Stimulated activated CD8-positive, alpha-beta memory T cell treated with anti-CD3 and anti-CD28 coated beads, Interleukin-4, amount 100 ng/mL, for 1 hour (primary cell): Measurements from ENCODE around the gene SYNM.
"Not testable (repeated sequence)": the region's sequence is repeated elsewhere in the genome, so short reads cannot be mapped to it uniquely, and the experiment has no call there.

Source experiments
- DNase-seq, 2 donors: peaks; one replicate each; pipeline ENCODE4 v3.0.0-alpha.2; 2020; ENCODE audit warnings: low read depth in 2 of 2, low spot score in 1 of 2

Gene SYNM

DNA sequence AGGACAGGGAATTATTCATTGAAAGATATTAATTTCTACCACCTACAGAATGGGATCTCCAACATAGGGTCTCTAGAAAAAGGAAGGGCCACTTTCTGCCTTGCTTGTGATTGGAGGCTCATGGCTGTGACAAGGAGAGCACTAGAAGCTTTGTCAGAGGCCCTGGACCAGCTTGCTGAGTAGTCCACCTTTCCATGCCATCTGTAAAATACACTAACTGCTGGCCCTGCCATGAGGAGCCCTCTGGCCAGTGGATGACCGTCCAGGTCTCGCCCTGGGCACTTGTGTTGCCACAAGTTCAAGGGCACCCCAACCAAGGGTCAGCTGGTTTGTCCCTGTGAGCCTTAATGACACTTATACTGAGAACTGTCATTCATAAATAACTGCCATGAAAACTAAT is 1.6 kb upstream of the SYNM start:
- no peak for DNase-seq

DNA sequence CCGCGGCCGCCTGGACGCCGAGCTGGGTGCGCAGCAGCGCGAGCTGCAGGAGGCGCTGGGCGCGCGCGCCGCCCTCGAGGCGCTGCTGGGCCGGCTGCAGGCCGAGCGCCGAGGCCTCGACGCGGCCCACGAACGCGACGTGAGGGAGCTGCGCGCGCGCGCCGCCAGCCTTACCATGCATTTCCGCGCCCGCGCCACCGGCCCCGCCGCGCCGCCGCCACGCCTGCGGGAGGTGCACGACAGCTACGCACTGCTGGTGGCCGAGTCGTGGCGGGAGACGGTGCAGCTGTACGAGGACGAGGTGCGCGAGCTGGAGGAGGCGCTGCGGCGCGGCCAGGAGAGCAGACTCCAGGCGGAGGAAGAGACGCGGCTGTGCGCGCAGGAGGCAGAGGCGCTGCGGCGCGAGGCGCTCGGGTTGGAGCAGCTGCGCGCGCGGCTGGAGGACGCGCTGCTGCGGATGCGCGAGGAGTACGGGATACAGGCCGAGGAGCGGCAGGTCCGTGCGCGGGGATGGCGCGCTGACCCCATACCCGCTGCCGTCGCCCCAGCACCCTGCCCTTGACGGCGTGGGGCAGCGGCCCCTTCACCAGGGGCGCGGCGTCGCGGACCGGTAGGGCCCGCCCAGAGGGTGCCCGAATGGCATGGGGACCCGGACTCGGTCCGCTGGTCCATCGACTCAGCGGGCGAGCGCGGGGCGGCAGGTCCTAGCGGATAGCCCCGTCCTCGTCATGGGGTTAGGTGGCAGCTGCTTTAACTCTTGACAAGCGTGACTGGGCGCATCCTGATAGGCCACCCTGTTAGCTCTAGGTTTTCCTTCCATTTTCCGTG is 848 bp downstream of the SYNM start:
- no peak for DNase-seq

GRCh38 chr15:99106417-99107220 is 1.7 kb downstream of the SYNM start:
- DNase-seq: no peak

DNA sequence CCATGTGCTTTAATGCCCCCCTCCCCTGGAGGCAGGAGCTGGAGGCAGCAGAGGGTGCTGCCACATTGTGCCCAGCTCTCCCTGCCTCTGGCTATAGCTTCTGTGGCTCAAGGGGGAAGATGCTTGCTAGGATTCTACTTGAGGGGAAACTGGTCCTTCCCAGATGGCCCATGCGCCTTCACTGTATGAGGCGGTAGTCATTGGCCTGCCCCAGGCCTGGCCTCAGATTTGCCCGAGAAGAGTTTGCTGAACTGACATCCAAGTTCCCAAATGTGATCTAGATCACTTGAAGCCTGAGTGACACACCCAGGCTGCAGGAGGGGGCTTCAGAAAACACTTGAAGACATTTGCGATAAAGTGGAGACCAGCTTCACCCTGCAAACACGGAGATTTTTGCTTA is 4.1 kb downstream of the SYNM start:
- no peak for DNase-seq

DNA sequence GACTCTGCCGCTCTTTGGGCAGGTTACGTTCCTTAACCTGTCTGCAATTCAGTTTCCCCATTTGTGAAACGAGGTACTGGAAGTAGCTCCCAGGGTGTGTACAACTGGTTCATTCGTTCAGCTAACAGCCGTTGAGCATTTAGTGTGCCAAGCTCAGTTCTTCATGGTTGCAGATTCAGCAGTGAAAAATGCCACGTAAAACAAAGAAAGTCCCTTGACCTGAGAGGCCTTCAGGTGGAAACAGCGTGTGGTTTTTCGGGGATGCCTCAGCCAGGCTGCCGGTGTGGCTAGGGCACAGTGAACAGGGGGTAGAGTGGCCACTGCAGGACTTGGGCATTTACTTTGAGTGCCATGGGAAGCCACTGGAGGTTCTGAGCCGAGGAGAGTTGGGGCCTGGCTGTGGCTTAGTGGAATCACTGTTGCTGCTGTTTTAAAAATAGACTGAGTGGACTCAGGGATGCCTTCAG is 4.7 kb downstream of the SYNM start:
- DNase-seq: no peak

- no peak for DNase-seq
These were observed 5.2 kb downstream of the SYNM start for GRCh38 chr15:99110093-99110492.

- no peak for DNase-seq
These were observed 5.9 kb downstream of the SYNM start for GRCh38 chr15:99110581-99111320.

DNA sequence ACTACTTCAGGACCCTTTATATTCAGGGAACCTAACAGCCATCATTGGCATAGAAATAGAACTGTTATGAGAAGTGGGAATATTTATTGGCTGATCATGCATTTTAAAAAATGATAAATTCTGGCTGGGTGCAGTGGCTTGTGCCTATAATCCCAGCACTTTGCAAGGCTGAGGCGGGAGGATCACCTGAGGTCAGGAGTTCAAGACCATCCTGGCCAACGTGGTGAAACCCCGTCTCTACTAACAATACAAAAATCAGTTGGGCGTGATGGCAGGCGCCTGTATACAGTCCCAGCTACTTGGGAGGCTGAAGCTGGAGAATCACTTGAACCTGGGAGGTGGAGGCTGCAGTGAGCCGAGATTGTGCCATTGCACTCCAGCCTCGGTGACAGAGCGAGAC is 6.8 kb downstream of the SYNM start:
- not testable (repeated sequence) for DNase-seq

- DNase-seq: no peak
These were observed 8.8 kb downstream of the SYNM start for GRCh38 chr15:99113547-99114271.

DNA sequence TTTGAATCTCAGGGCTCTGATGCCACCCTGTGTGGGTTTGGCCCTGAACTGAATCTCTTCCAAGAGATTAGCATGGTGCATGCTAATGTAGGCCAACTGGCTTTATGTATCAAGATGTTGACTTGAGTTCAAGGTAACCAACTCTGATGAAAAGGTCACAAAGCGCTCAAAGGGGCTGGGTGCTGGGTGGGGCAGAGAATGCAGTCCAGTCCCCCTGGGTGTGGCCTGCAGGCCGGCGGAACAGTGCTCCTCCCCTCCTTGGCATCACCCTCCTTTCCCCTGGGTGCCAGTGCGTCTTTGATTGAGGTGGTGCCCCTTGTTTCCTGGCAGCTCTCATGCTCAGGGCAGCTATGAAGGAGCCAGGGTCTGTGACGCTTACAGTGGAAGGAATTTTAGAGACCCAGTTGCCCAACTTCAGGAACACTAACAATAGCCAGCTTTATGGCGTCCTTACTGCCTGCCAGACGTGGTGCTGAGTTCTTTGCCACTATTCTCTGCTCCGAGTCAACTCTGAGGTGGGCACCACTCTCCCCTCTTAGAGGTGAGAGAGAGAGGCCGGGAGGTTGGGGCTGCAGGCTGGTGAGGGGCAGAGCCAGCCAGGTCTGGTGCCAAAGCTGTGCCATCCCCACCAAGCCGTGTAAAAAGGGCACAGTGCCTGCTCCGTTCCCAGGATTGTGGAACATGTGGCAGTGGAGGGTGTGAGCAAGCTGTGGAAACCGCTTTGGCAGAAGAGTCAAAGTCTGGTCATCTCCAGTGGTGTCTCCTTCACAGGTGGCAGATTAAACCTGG is 9.8 kb downstream of the SYNM start:
- DNase-seq: no peak

DNA sequence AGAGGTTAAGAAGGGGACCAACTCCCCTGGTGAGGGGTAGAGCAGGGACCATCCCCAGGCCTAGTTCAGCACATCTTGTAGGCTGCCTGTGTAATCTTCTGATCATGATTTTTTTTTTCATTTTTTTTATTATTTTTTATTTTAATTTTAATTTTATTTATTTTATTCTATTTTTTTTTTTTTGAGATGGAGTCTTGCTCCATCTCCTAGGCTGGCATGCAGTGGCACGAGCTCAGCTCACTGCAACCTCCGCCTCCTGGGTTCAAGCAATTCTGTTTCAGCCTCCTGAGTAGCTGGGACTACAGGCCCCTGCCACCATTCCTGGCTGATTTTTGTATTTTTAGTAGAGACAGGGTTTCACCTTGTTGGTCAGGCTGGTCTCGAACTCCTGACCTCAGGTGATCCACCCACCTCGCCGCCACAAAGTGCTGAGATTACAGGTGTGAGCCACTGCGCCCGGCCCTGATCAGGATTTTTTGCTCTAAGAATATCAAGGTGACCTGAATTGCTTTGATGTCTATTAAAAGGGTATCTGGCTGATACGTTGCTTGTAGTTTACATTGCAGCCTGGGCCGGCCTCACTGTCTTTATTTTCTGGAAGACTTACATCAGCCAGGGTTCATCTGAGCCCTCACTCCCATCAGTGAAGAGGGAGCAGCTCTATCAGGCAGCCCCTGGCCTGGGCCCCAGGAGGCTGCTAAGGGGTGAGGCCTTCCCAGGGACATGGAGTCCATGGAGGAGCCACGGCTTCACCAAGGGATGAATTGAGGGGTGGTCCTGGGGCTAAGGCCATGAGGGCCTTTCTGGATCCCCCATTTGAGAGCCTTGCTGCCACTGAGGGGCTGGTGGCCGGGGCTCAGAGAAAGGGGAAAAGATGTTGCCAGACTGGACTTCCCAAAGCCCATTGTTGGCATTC is 10.7 kb downstream of the SYNM start:
- no peak for DNase-seq

DNA sequence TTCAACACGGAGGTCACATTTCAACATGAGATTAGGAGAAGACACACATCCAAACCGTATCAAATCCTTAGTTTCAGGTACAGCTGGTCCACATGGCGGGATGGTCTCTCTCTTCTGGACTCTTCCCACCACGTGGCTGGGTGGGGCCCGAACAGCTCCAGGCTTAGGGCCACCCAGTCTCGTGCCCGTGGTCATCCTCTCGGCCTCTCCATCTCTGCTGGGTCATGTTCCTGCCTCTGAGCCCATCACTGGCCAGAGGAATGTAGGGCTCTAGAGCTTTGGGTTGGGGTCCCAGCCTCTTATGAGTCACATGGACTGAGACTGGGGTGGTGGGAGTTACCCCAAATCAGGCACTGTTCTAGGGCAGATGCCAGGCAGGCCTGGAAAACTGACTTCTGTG is 12.2 kb downstream of the SYNM start:
- DNase-seq: no peak

- no peak for DNase-seq
These were observed 12.8 kb downstream of the SYNM start for GRCh38 chr15:99117563-99118257.

DNA sequence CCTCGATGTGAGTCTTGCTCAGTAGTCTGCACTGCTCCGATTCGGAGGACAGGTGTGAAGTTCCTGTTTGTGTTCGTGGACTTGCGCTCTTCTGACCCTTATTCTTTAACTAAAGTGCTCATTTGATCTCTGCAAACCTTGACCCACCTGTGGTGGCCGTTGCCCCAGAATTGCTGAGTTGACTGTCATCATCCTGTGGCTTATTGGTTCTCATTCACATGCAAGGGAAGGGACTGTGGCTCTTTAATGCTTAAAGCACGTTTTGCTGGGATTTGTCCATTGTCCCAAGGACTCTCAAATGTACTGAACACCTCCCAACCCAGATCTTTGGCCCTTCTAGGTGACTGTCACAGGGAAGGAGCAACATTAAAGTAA is 13.4 kb downstream of the SYNM start:
- no peak for DNase-seq

- DNase-seq: no peak
These were observed 14.1 kb downstream of the SYNM start for GRCh38 chr15:99118801-99119546.

GRCh38 chr15:99120050-99120777 is 15.3 kb downstream of the SYNM start:
- no peak for DNase-seq

DNA sequence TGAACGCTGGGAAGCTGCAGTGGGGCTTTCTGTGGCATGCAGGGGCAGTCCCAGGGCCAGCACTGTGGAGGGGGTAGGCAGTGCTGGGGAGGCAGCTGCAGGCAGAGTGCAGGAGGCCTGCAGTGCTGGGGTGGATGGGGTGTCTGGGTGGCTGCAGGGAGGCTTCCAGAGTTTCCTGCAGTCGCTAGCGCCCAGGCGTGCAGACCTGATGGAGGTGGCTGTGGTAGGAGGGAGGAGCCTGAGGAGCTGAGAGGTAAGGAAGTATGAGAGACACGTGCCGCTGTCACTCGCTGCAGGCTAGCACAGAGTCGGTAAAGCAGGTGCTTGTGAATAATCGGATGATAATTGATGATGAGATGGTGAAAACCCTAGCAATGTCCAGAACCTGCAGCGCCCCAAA is 16.3 kb downstream of the SYNM start:
- DNase-seq: no peak
